Measurements from ENCODE around the gene KCNJ1. TPM values are rescaled to one million over a fixed set of nuclear protein-coding genes. Genes with fewer than 3 reads are reported as not detected.

Gene KCNJ1
- polyA plus RNA-seq, 3 donors from 2014 or later = not detected

DNA sequence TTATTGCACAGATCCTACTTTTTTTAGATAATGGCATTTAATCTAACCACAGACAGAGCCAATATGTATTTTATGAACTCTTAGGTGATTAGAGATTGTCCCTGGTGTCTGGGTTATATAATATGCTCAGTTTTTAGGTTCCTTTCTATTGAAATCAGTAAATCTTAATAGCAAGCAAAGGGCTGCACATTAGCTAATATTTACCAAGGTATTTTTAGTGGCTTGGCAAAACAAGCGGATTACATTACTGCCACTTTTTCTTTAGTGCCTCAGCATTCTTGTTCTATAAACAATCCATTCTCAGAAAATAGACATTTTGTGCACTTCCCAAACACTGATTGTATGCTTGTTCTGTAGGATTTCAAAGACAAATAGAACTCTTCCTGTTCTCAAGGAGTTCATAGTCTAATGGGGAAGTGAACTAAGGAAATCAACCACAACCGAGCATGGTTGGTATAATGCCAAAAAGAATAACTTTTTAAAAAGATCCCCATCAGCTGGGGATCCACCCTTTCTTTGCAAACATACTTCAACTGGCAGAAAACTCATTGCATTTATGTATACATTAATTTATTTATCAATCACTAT, 23.8 kb downstream of the KCNJ1 start:
- peaks cover 0 to 2% (median 0%) of the 10 kb centered on the region in 3 donors for H3K27me3 Mint-ChIP-seq (ENCODE audit: low read depth in 3 of 3)
- H3K36me3 Mint-ChIP-seq = peaks cover 0 to 6% (median 0%) of the 10 kb centered on the region in 3 donors
- H3K4me3 Mint-ChIP-seq = no peak overlapping the region
- DNase-seq = no peak
- H3K4me1 Mint-ChIP-seq = peaks cover 44 to 62% of the 10 kb centered on the region in 2 donors
- H3K27ac Mint-ChIP-seq = no peak overlapping the region
- H3K9me3 Mint-ChIP-seq = no peaks in the 10 kb centered on the region

DNA sequence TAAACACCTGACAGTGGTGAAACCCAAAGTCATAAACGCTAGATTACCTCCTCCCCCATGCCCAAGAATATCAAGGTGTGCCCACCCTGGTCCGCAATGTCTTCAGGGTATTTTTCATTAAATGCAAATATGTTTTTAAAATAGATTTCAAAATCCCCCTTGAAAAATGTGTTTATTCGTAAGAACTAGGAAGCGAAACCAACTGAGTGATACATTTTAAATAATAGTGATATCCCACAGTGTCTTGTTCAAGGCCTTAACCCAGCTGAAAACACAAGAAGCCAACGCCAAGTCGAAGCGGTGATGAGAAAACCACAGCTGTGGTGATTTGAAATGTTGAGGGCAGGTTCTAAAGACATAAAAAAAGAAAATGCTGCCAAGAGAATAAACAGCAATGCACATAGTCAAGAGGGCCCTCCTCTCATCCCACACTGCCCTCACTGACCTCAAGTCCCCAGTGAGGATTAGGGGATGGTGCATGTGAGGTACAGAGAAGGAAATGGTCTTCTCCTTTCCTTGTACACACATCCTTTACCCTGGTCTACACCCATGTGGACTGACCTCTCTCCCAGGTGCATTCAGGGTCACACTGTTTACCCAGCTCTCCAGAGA, 25.5 kb downstream of the KCNJ1 start:
- peaks cover 0 to 4% (median 2%) of the 10 kb centered on the region in 3 donors for H3K27me3 Mint-ChIP-seq (ENCODE audit: low read depth in 3 of 3)
- H3K9me3 Mint-ChIP-seq = no peaks in the 10 kb centered on the region
- H3K36me3 Mint-ChIP-seq = peaks cover 0 to 6% (median 0%) of the 10 kb centered on the region in 3 donors
- H3K27ac Mint-ChIP-seq = peak overlapping the region; percentile 64 to 86 (median 84)
- peaks cover 60 to 79% of the 10 kb centered on the region in 2 donors for H3K4me1 Mint-ChIP-seq
- H3K4me3 Mint-ChIP-seq = peak overlapping the region; percentile 17 to 68 (median 55)
- peak; percentile 48 to 62 (median 48) for DNase-seq

GRCh38 chr11:128840783-128841182, 26.3 kb downstream of the KCNJ1 start:
- Mint-ChIP-seq H3K4me1 (peaks cover 61 to 82% of the 10 kb centered on the region in 2 donors), H3K27ac (peak overlapping the region; percentile 8 to 85 (median 72)), H3K27me3 (ENCODE audit: low read depth in 3 of 3) (peaks cover 0 to 4% (median 2%) of the 10 kb centered on the region in 3 donors), H3K36me3 (peaks cover 0 to 6% (median 4%) of the 10 kb centered on the region in 3 donors), H3K4me3 (peak overlapping the region in 2 of 5 donors; percentile 8 to 31), H3K9me3 (no peaks in the 10 kb centered on the region)
- no peak for DNase-seq

- H3K4me1 Mint-ChIP-seq = peaks cover 55 to 76% of the 10 kb centered on the region in 2 donors
- peak overlapping the region in 3 of 6 donors; percentile 51 to 66 (median 53) for H3K27ac Mint-ChIP-seq
- no peak for DNase-seq
- H3K9me3 Mint-ChIP-seq = no peaks in the 10 kb centered on the region
- no peak overlapping the region for H3K4me3 Mint-ChIP-seq
- peaks cover 0 to 6% (median 4%) of the 10 kb centered on the region in 3 donors for H3K36me3 Mint-ChIP-seq
- peaks cover 0 to 4% (median 2%) of the 10 kb centered on the region in 3 donors for H3K27me3 Mint-ChIP-seq (ENCODE audit: low read depth in 3 of 3)
These were observed 27.0 kb downstream of the KCNJ1 start for GRCh38 chr11:128840137-128840536.

DNA sequence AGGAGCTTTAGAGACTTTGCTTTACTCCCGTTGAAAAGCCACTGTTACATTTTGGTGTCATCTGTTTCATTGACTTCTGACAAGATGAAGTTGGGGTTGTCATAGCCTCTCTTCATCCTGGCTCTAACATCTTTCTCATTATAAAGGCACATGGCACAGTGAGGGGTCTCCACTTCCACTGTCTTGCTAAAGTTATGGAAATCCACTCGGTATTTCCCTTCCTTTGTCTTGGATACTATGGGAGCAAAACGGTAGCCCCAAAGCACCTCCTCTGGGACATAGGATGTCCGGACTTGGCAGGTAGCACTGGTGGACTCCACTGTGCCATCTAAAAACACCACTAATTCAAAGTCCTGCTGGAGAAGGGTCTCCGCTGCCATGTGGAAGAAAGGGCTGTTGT, 28.0 kb downstream of the KCNJ1 start:
- Mint-ChIP-seq H3K36me3 (peaks cover 0 to 15% (median 9%) of the 10 kb centered on the region in 3 donors), H3K4me1 (peaks cover 51 to 65% of the 10 kb centered on the region in 2 donors), H3K4me3 (no peak overlapping the region), H3K27ac (no peak overlapping the region), H3K27me3 (ENCODE audit: low read depth in 3 of 3) (peaks cover 0 to 4% (median 2%) of the 10 kb centered on the region in 3 donors), H3K9me3 (no peaks in the 10 kb centered on the region)
- DNase-seq = no peak

DNA sequence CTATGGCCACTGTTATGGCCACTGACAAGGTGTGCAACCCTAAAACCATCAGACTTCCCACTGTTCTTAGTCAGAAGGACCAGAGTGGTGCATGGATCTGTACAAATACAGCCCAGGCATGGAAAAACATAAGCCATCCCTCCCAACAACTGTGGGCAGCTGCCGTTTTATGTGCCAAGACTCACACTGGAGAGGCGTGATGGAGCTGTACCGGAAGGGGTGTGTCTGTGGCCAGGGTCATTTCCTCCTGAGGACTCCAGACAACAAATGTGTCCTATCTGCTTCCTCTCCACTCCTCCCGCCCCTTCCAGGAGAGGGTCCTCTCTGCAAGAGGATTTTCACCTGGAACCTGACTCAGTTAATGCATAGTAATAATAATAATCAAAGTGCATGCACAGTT, 29.5 kb downstream of the KCNJ1 start:
- H3K4me1 Mint-ChIP-seq = peaks cover 48 to 58% of the 10 kb centered on the region in 2 donors
- no peaks in the 10 kb centered on the region for H3K9me3 Mint-ChIP-seq
- H3K27ac Mint-ChIP-seq = peak overlapping the region in 2 of 6 donors; percentile 41 to 57
- peaks cover 0 to 6% (median 2%) of the 10 kb centered on the region in 3 donors for H3K27me3 Mint-ChIP-seq (ENCODE audit: low read depth in 3 of 3)
- peak overlapping the region in 4 of 5 donors; percentile 23 to 39 (median 34) for H3K4me3 Mint-ChIP-seq
- DNase-seq = peak; percentile 32 to 36 (median 35)
- peaks cover 0 to 15% (median 14%) of the 10 kb centered on the region in 3 donors for H3K36me3 Mint-ChIP-seq

GRCh38 chr11:128835741-128836430, 31.2 kb downstream of the KCNJ1 start:
- no peak for DNase-seq
- Mint-ChIP-seq H3K4me1 (peaks cover 34 to 46% of the 10 kb centered on the region in 2 donors), H3K4me3 (no peak overlapping the region), H3K27ac (no peak overlapping the region), H3K9me3 (no peaks in the 10 kb centered on the region), H3K36me3 (peaks cover 0 to 15% (median 14%) of the 10 kb centered on the region in 3 donors), H3K27me3 (ENCODE audit: low read depth in 3 of 3) (peaks cover 0 to 10% (median 2%) of the 10 kb centered on the region in 3 donors)

- Mint-ChIP-seq H3K27ac (no peak overlapping the region), H3K27me3 (ENCODE audit: low read depth in 3 of 3) (peaks cover 0 to 12% (median 0%) of the 10 kb centered on the region in 3 donors), H3K4me1 (peaks cover 44 to 51% of the 10 kb centered on the region in 2 donors), H3K36me3 (peaks cover 0 to 17% (median 15%) of the 10 kb centered on the region in 3 donors), H3K4me3 (no peak overlapping the region), H3K9me3 (no peaks in the 10 kb centered on the region)
- no peak for DNase-seq
These were observed 32.9 kb downstream of the KCNJ1 start for GRCh38 chr11:128834157-128834556.

- H3K9me3 Mint-ChIP-seq = no peaks in the 10 kb centered on the region
These were observed 35.0 kb downstream of the KCNJ1 start for GRCh38 chr11:128832121-128832497.

DNA sequence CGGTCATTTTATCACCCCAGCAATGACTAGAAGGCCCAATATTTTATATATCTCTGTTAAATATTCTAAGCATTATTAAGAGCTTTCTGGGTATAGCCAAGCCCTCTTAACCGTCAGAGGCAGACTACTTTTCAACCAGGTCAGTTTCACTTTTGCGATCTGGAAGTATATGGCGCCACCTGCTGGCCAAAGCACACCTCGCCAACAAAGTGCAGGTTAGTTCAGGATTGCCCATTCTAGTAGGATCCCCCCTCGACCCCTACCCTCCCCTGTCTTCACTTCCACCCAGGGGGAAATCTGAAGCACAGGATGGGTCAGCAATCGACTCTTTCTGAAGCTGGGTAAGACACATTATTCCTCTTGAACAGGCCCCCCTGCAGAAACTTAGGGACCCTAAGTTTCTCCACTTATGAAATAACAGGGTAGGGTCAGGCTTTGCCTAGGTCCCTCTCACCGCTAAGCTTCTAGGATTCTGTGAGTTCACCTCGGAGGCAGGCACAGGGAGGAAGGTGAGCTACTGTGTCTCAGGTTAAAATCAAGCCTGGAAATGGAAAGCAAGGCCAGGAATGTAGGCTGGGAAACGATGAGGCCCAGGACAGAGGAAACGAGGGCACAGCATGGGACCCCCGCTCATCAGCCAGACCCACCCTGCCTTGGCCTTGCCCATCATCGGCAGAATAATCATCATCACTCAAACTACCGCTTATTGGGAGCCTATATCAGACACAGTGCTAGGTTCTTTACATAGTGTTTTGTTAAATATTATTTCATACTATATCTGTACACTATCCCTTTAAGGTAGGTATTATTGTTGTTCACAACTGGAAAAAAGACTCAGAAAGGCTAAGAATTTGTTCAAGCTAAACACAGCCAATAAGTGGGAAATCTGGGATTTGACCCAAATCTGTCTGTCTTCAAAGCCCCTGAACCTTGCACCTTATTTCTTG, 35.6 kb downstream of the KCNJ1 start:
- H3K4me3 Mint-ChIP-seq = peak overlapping the region; percentile 56 to 77 (median 68)
- peak overlapping the region; percentile 83 to 94 (median 91) for H3K27ac Mint-ChIP-seq
- peak; percentile 74 to 81 (median 79) for DNase-seq
- no peaks in the 10 kb centered on the region for H3K9me3 Mint-ChIP-seq
- H3K27me3 Mint-ChIP-seq (ENCODE audit: low read depth in 3 of 3) = peaks cover 0 to 8% (median 2%) of the 10 kb centered on the region in 3 donors
- H3K36me3 Mint-ChIP-seq = peaks cover 0 to 20% (median 9%) of the 10 kb centered on the region in 3 donors
- H3K4me1 Mint-ChIP-seq = peaks cover 18 to 24% of the 10 kb centered on the region in 2 donors

More at GRCh38 chr11:128832121-128832497, 35.0 kb downstream of the KCNJ1 start:
- peak overlapping the region in 3 of 6 donors; percentile 55 to 83 (median 70) for H3K27ac Mint-ChIP-seq
- peaks cover 0 to 8% (median 0%) of the 10 kb centered on the region in 3 donors for H3K27me3 Mint-ChIP-seq (ENCODE audit: low read depth in 3 of 3)
- DNase-seq = no peak
- H3K36me3 Mint-ChIP-seq = peaks cover 0 to 17% (median 9%) of the 10 kb centered on the region in 3 donors
- no peak overlapping the region for H3K4me3 Mint-ChIP-seq
- peaks cover 24 to 31% of the 10 kb centered on the region in 2 donors for H3K4me1 Mint-ChIP-seq

- Mint-ChIP-seq H3K27ac (peak overlapping the region; percentile 83 to 94 (median 91)), H3K9me3 (no peaks in the 10 kb centered on the region), H3K27me3 (ENCODE audit: low read depth in 3 of 3) (peaks cover 0 to 10% (median 2%) of the 10 kb centered on the region in 3 donors), H3K36me3 (peaks cover 0 to 16% (median 9%) of the 10 kb centered on the region in 3 donors), H3K4me3 (peak overlapping the region; percentile 56 to 77 (median 68)), H3K4me1 (peaks cover 17 to 20% of the 10 kb centered on the region in 2 donors)
- peak; percentile 29 to 45 (median 33) for DNase-seq
These were observed 36.6 kb downstream of the KCNJ1 start for GRCh38 chr11:128830290-128831173.

DNA sequence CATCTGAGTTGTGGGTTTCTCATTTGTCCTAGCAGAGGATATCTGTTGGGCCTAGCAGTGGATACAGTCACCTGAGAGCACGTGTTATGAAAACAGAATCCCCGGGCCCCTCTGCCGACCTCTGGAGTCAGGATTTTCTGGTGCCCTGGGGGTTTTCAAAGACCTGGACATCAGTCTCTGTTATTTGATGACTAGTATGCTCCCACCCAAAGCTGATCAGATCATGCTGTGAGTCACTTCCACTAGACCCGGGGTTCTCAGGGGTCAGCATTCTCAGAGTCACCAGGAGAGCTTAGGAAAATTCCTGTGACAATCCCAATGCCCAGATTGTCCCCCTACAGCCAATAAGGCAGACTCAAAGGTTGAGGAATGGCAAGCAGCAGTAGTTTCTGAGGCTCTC, 38.7 kb downstream of the KCNJ1 start:
- Mint-ChIP-seq H3K27ac (peak overlapping the region in 1 of 6 donors; percentile 50), H3K9me3 (no peaks in the 10 kb centered on the region), H3K36me3 (peaks cover 0 to 13% (median 3%) of the 10 kb centered on the region in 3 donors), H3K27me3 (ENCODE audit: low read depth in 3 of 3) (peaks cover 0 to 10% (median 2%) of the 10 kb centered on the region in 3 donors), H3K4me3 (no peak overlapping the region), H3K4me1 (peaks cover 21 to 28% of the 10 kb centered on the region in 2 donors)
- DNase-seq = no peak

All from immature natural killer cell (primary cell).